ENCODE results near the gene PARP1.

PARP1 gene

DNA sequence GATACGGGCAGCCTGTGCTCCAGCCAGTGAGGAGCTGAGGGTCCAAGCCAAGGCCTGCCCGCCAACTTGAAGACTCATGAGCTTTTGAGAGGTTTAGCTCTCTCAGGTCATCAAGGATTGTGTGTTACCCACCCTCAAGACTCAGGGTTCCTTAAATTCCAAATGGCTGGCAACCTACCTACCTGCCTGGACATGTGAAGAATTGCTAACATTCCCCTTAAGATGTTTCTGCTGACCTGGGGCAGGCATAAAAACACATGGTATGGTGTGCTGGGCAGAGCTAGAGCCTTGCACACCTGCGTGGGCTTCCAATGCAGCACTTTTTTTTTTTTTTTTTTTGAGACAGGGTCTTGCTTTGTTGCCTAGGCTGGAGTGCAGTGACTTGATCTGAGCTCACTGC is 17.2 kb downstream of the PARP1 start:
- TF ChIP-seq ZNF274 (IDR thresholded peaks at IDR 0.05; ENCODE audit: low read depth, low read length): no peak
- H3K4me3 ChIP-seq (ENCODE audit: low read length): no peak overlapping the region

DNA sequence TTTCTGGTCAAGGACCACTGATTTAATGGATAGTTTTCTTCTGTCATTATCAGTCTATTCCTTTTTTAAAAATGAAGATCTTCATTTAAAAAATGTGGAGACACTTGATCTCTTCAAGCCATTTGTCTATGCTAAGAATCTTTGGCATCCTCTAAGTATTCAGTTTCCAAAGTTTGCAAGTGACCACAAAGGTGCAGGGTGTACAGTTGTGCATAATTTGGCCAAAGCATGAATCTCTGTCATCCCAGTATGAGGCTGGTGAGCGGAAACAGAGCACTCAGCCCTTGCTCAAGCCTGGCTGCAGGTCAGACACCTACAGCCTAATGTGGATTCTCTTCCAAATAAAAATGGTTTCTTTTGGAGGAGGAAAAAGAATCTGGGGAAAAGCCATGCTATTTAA is 19.8 kb downstream of the PARP1 start:
- H3K4me3 ChIP-seq (ENCODE audit: low read length): no peak overlapping the region
- TF ChIP-seq ZNF274 (IDR thresholded peaks at IDR 0.05; ENCODE audit: low read depth, low read length): no peak

DNA sequence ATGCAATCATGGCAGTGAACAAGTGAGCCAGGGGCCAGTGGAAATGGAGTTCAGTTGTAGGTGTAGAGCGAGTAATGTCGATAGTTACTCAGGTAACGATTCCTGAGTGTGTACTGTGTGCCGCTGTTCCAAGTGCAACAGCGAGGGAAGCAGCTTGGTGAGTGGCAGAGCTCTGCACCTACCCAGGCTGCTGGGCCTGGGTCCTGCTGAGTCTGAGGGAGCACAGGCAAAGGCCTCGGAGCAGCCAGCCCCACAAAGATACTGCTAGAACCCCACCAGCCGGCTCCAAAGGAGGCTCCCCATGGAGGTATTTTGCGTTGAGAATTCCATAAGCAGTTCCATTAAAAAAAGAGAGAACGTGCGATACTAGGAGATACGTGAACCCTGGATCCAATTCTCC is 23.2 kb downstream of the PARP1 start:
- no peak for TF ChIP-seq ZNF274 (IDR thresholded peaks at IDR 0.05; ENCODE audit: low read depth, low read length)

DNA sequence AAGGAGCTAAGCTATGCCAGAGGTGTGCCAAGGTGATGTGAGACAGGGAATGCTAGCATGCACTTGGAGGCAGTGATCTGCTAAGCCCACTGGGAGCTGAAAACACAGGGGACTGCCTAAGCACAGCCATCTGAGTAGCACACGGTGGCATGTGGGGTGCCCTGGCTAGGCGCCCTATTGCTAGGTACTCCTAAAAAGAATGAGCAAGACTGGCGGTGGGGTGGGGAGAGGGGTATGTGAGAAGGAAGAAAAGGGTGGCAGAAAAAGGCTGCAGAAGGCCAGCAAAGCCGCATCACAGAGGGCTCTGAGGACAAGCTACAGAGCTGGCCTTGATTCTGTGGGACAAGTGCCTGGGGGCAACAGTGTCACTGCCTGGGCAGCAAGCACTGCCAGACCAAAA is 23.9 kb downstream of the PARP1 start:
- no peak for TF ChIP-seq ZNF274 (IDR thresholded peaks at IDR 0.05; ENCODE audit: low read depth, low read length)
- no peak overlapping the region for H3K4me3 ChIP-seq (ENCODE audit: low read length)

More for the DNA sequence above, 23.2 kb downstream of the PARP1 start:
- no peak overlapping the region for H3K4me3 ChIP-seq (ENCODE audit: low read length)

DNA sequence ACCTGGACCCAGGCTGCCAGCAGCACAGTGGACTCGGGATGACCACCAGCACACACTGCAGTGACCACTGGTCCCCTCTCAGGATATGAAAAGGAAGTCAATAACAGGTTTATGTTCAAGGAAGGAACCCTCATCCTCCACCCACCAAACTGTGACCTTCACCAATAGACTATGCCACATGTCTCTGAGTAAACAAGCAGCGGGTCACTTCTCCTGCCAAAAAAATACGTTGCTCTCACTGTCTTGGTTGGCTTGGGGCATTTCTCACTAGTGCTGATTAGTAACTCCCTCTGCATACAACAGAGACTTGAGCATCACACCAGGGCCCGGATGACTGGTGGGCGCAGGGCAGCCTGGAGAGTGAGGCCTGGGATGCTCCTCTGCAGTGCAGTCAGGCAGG is 25.9 kb downstream of the PARP1 start:
- no peak overlapping the region for H3K4me3 ChIP-seq (ENCODE audit: low read length)
- TF ChIP-seq ZNF274 (IDR thresholded peaks at IDR 0.05; ENCODE audit: low read depth, low read length): no peak

DNA sequence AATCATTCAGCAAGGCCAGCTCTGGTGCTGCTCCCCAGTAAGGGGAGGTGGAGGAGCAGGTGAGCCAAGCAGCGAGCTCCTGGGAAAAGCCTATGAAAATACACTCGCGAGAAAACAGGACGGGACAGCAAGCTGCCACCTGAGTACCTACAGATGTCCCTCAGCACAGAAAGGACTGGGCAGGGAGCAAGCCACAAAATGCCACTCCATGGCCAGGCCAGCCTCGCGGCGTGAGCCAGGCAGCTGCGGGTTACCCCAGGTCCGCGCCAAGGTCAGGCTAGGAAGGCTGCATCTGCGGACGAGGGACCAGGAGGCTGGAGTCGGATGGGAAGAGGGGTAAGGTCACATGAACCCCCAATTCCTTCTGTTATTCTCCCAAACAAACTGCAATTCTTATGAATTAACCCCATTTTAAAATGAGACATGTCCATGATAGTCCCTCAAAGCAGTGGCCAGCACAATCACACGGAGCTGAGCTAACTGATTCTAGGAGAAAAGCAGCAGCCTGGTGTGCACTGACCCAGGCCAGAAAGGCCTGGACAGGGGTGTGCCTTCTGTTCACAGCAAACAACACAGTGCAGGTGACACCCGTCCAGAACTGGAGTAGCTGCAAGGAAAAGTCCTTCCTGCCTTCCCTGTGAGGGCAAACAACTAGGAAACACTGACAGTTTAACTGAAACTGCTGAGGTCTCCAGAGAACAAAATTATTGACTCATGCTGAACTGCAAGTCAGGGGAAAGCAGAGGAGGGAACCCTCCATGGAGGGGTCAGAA is 26.5 kb downstream of the PARP1 start:
- H3K4me3 ChIP-seq (ENCODE audit: low read length): no peak overlapping the region
- TF ChIP-seq ZNF274 (IDR thresholded peaks at IDR 0.05; ENCODE audit: low read depth, low read length): no peak

DNA sequence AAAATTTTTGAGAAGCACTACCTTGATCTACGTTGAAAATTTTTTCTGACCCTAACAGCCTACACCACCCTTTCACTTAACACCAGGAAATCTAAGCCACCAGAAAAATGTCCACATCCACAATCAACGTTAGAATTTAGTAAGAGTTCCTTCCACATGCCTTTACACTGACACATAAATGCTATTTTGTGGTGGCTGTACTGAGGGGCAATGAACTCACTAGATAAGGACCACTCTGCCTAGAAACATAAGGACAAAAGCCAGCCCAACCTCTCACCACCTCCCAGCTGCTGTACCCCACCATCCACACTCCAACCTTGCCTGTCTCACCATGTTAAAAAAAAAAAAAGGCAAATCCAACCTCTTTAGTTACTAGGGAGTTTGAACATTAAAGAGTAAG is 29.8 kb downstream of the PARP1 start:
- no peak overlapping the region for H3K4me3 ChIP-seq (ENCODE audit: low read length)
- TF ChIP-seq ZNF274 (IDR thresholded peaks at IDR 0.05; ENCODE audit: low read depth, low read length): no peak

DNA sequence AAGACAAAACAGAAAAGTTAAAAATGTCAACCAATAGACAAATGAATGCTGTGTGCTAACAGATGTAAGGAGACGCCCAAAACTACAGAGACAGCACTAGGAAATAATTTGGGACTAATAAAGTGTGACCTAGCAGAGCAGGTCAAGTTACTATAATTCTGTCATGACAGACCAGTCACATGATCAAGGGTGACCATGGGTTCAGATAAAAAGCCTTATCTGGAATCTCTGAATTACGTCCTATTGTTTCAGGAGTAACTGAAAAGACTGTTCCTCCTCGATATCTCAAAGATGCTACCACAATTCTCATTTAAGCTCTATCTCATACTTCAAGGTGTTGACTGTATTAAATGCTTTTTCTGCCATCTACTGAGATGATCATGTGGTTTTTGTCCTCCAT is 31.6 kb downstream of the PARP1 start:
- TF ChIP-seq ZNF274 (IDR thresholded peaks at IDR 0.05; ENCODE audit: low read depth, low read length): no peak
- no peak overlapping the region for H3K4me3 ChIP-seq (ENCODE audit: low read length)

DNA sequence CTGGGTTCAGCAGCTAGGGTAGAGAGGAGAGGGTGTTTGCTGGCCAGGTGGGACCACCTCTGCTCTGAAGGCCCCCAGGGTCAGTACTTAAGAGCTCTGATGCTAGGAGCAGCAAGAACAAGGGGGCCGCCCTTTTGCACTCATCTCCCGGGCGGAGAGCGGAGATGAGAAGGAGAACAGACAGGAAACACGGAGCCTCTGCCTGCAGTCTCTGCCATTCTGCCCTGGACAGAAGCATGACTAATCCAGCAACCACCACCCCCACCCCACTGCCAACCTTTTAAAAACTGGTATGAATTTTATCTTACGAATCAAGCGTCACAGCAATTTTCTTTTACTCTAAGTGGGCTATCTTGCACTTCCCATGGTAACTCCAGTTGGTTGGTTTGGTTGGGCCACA is 34.5 kb downstream of the PARP1 start:
- no peak overlapping the region for H3K4me3 ChIP-seq (ENCODE audit: low read length)
- no peak for TF ChIP-seq ZNF274 (IDR thresholded peaks at IDR 0.05; ENCODE audit: low read depth, low read length)

DNA sequence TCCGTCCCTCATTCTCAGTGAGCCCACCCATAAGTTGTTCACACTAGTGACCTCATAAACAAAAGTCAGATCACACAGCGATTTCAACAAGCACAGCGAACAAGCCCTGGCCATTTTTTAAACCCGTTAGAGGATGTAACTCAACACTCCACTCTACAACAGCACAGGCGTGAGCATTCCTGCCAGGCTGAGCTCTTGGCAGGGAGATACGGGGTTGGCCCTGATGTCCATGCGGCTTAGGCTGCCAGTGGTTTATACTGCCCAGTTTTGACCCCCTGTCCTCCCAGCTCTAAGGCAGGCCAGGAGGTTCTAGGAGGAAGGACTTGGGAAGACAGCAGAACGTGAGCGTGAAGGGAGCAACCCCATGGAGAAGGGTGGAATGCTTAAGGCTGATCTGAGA is 35.0 kb downstream of the PARP1 start:
- TF ChIP-seq ZNF274 (IDR thresholded peaks at IDR 0.05; ENCODE audit: low read depth, low read length): no peak
- no peak overlapping the region for H3K4me3 ChIP-seq (ENCODE audit: low read length)

DNA sequence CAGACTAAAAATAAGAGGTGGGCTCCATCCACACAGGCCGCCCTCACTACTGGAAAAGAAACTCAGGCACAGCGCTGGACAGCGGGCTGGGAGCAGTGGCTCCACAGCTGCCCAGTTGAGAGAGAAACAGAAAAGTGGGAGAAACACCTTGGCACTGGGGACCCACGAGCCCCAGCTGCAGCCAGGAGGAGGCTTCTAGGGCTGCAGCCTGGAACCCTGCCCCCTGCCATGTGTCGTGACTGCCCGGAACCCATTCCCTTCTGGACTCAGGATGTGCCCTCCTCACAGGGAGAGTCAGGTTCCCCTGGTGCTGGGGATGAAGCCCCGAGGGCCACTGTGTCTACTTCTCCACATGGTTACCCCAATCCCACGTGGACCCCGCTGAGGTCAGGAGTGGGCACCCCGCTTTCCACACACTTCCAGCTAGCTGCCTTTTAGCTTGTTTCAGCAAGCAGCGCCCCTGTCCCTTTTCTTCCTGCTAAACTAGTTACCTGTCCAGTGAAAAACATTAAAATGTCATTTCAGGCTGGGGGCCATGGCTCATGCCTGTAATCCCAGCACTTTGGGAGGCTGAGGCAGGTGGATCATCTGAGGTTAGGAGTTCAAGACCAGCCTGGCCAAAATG is 35.9 kb downstream of the PARP1 start:
- TF ChIP-seq ZNF274 (IDR thresholded peaks at IDR 0.05; ENCODE audit: low read depth, low read length): no peak

DNA sequence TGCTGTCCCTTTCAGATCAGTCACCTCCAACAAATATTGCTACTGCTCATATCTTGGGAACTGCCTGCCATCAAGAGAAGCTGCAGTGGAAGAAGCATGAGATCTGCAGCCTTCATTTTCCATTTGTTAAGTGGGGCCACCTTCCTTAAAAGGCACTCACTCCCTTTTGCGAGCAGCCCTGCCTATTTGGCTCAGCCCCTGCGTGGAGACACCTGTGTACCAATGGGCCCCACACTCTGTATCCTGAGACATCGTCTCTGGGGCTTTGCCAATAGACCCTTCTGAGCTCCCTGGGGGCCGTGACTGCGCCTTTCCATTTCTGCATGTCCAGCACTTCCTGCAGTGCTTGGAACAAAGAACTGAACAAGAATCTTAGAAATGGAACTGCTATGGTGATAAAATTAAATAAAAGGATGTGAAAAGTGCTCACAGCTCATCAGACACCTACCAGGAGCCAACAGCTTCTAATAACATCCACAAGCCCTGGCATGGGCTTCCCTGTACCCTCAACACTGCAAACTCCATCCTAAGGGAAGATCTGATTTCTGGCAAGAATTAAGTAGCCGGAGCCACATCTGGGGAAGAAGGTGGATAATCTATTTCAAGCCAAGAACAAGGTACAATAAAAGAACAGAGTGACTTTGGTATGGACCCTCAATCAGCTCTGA is 36.7 kb downstream of the PARP1 start:
- no peak for TF ChIP-seq ZNF274 (IDR thresholded peaks at IDR 0.05; ENCODE audit: low read depth, low read length)
- H3K4me3 ChIP-seq (ENCODE audit: low read length): peak overlapping the region; percentile 8; the same call in 1 of the 2 replicates

More for the DNA sequence above, 35.9 kb downstream of the PARP1 start:
- no peak overlapping the region for H3K4me3 ChIP-seq (ENCODE audit: low read length)

DNA sequence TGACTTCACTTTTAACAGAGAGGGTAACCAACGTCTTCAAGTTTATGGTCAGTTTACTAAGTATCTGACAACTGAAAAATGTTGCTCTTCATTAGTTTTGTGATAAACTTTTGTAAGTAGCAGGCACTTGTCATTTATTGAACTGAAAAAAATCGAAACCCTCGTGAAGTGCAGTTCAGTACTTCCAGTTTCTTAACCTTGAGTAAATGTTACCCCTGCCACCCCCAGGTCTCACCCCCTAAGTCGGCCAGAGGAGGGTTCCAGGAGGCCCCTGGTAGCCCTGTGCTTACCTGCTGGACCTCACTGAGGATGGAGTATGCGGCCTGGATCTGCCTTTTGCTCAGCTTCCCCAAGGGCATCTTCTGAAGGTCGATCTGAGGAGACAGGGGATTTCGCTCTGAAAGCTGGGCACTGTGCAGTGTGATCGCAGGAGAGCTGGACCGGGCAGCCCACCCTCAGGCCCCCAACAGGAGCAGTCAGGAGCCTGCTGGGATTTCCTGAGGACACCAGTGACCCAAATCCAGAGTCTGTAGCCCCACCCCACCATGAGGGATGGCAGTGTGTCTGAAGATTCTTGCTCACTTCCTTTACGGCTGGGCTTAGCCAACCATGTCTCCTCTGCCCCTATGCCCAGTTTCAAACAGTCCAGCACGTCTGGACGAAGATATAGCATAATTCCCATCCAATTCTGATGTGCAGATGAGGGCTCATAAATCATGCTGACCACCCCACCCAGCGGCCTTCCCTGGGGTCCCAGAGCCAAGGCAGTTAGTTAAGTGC is 37.6 kb downstream of the PARP1 start:
- H3K4me3 ChIP-seq (ENCODE audit: low read length): peak overlapping the region; percentile 22; the same call in 1 of the 2 replicates
- no peak for TF ChIP-seq ZNF274 (IDR thresholded peaks at IDR 0.05; ENCODE audit: low read depth, low read length)

DNA sequence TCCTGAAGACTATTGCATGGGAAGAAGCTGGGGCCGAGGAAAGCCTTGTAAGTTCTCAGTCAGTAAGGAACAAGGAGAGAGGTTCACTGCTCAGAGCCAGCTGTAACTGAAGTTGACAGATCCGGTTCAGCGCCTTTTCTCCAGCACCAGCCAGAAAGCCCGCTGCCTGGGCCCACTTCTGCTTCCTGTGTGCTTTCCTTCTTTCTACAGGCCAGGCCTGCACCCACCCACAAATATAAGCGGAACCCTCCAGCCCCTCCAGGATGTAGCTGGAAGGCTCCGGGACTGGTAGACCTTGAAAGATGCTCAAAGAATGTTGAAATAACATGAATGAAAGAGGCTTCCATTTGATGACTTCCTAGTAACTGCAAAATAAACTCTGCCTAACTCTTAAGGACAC is 38.8 kb downstream of the PARP1 start:
- no peak for TF ChIP-seq ZNF274 (IDR thresholded peaks at IDR 0.05; ENCODE audit: low read depth, low read length)
- no peak overlapping the region; the same call in 1 of the 2 replicates for H3K4me3 ChIP-seq (ENCODE audit: low read length)

Data from GM08714 (cell line).